A549 (cell line): Measurements from ENCODE around the gene NUP214. TPM values are rescaled to one million over a fixed set of nuclear protein-coding genes. Genes with fewer than 3 reads are reported as not detected.

Source experiments
- ATAC-seq, 2 experiments: fragments of 200-7000 bp in 1 of 2; fragments of >200 bp in 1 of 2; cut with Nextera tagmentation in 1 of 2; cut with Tn5 transposase in 1 of 2; 3 replicates each; pipeline versions ENCODE4 v1.8.0 to v1.9.1; 2018 to 2020; ENCODE audit warnings: mild to moderate bottlenecking in 1 of 2, moderate library complexity in 1 of 2
- CTCF ChIA-PET: fragments of 300-600 bp; sonication (Branson Sonifier 250); formaldehyde crosslinking; extraction: SDS; loops from one replicate; lab custom pipeline; 2021; ENCODE audit warnings: antibody characterized with exemption, inconsistent platforms; lab: Yijun Ruan, JAX
- POLR2A ChIA-PET: fragments of 350-600 bp; formaldehyde crosslinking; extraction: SDS; loops from one replicate; lab custom pipeline; 2021; ENCODE audit warnings: antibody characterized with exemption, inconsistent platforms; lab: Yijun Ruan, JAX
- DNase-seq, 2 experiments: peaks; one replicate each; pipeline versions ENCODE4 v3.0.0 to v3.0.0-alpha.2; 2011 to 2016; ENCODE audit warnings: low read depth in 1 of 2, low spot score in 1 of 2
- FAIRE-seq: peaks from 2 replicates; lab custom pipeline; 2011; peaks lifted over from hg19 to GRCh38; lab: Jason Lieb, UNC
- H3K27ac ChIP-seq, 2 experiments: fragments of >200 bp; sonication (Bioruptor Twin); formaldehyde crosslinking; 3 replicates each; pipeline ENCODE4 v1.5.1; 2016 to 2017
- H3K4me1 ChIP-seq: fragments of >200 bp; sonication (Bioruptor Twin); formaldehyde crosslinking; 3 replicates; pipeline ENCODE4 v1.6.1; 2016
- H3K4me2 ChIP-seq: fragments of >200 bp; sonication (Bioruptor Twin); formaldehyde crosslinking; 3 replicates; pipeline ENCODE4 v1.6.1; 2016
- H3K4me3 ChIP-seq: fragments of >200 bp; sonication (Bioruptor Twin); formaldehyde crosslinking; 3 replicates; pipeline ENCODE4 v1.5.1; 2016
- H3K9me3 ChIP-seq: fragments of >200 bp; sonication (Bioruptor Twin); formaldehyde crosslinking; 3 replicates; pipeline ENCODE4 v1.6.1; 2016
- ATOH8 ChIP-seq: fragments of 250-450 bp; sonication (Bioruptor Pico); IDR thresholded peaks from 2 replicates; pipeline ENCODE4 v1.5.0; 2020; ENCODE audit warnings: low read depth, mild to moderate bottlenecking, moderate library complexity
- CBX8 ChIP-seq: fragments of 200-600 bp; sonication (generic); IDR thresholded peaks from 2 replicates; pipeline ENCODE4 v1.6.1; 2016
- CHD2 ChIP-seq: fragments of 150-350 bp; IDR thresholded peaks from 2 replicates; pipeline ENCODE4 v1.6.1; 2014; ENCODE audit warnings: low read length; ENCODE audit not compliant: partially characterized antibody
- EHF ChIP-seq: fragments of 250-450 bp; sonication (Bioruptor Pico); IDR thresholded peaks from 2 replicates; pipeline ENCODE4 v1.5.0; 2020; ENCODE audit warnings: mild to moderate bottlenecking
- EP300 ChIP-seq, 2 experiments: fragments of >200 bp; sonication (Bioruptor Twin); formaldehyde crosslinking; IDR thresholded peaks; 2 replicates in 1 of 2; 3 replicates in 1 of 2; pipeline ENCODE4 v1.6.1; 2016 to 2017
- FOSB ChIP-seq: fragments of 250-450 bp; sonication (Bioruptor Pico); IDR thresholded peaks from 2 replicates; pipeline ENCODE4 v1.5.0; 2020; ENCODE audit warnings: mild to moderate bottlenecking, moderate library complexity
- HMGXB4 ChIP-seq: fragments of 250-450 bp; sonication (Bioruptor Pico); IDR thresholded peaks from 2 replicates; pipeline ENCODE4 v1.5.0; 2021; ENCODE audit warnings: mild to moderate bottlenecking, moderate library complexity, borderline replicate concordance
- HOXB13 ChIP-seq: fragments of 250-450 bp; sonication (Bioruptor Pico); IDR thresholded peaks from 2 replicates; pipeline ENCODE4 v1.5.0; 2020; ENCODE audit warnings: low read depth, mild to moderate bottlenecking, moderate library complexity
- JUN ChIP-seq, 2 experiments: fragments of >200 bp; sonication (Bioruptor Twin); formaldehyde crosslinking; IDR thresholded peaks; 2 replicates in 1 of 2; 3 replicates in 1 of 2; pipeline ENCODE4 v1.6.1; 2016 to 2017
- JUNB ChIP-seq: fragments of >200 bp; sonication (Bioruptor Twin); formaldehyde crosslinking; IDR thresholded peaks from 2 replicates; pipeline ENCODE4 v1.6.1; 2016
- MAX ChIP-seq: IDR thresholded peaks from 2 replicates; pipeline ENCODE4 v1.6.1; 2012
- MAZ ChIP-seq: fragments of 150-350 bp; IDR thresholded peaks from 2 replicates; pipeline ENCODE4 v1.6.1; 2014; ENCODE audit warnings: antibody characterized with exemption, low read depth, low read length, borderline replicate concordance
- NR3C1 ChIP-seq: fragments of >200 bp; sonication (Bioruptor Twin); formaldehyde crosslinking; IDR thresholded peaks from 3 replicates; pipeline ENCODE4 v1.6.1; 2017
- PHF8 ChIP-seq: fragments of 200-600 bp; sonication (generic); IDR thresholded peaks from 2 replicates; pipeline ENCODE4 v1.6.1; 2016; ENCODE audit warnings: low read depth, mild to moderate bottlenecking, antibody characterized with exemption, moderate library complexity, borderline replicate concordance
- SMC3 ChIP-seq: fragments of >200 bp; sonication (Bioruptor Twin); formaldehyde crosslinking; IDR thresholded peaks from 3 replicates; pipeline ENCODE4 v1.6.1; 2018; ENCODE audit warnings: inconsistent platforms
- TFCP2L1 ChIP-seq: fragments of 250-450 bp; sonication (Bioruptor Pico); IDR thresholded peaks from 2 replicates; pipeline ENCODE4 v1.5.0; 2021; ENCODE audit warnings: mild to moderate bottlenecking
- ZC3H11A ChIP-seq: fragments of 450-650 bp; IDR thresholded peaks from 2 replicates; pipeline ENCODE4 v1.6.1; 2014; ENCODE audit warnings: antibody characterized with exemption, mild to moderate bottlenecking
- ZFP36 ChIP-seq: fragments of 450-650 bp; IDR thresholded peaks from 2 replicates; pipeline ENCODE4 v1.6.1; 2014; ENCODE audit warnings: borderline replicate concordance; ENCODE audit not compliant: partially characterized antibody
- WGBS: methylation state at CpG from one replicate; pipeline ENCODE4 v1.1.6; 2017; ENCODE audit errors: missing lambda C conversion rate; 5-methylcytosine and 5-hydroxymethylcytosine counted together
- polyA plus RNA-seq, 4 experiments: library from polyadenylated mRNA; depleted of rRNA in 3 of 4; stranded (reverse); fragments of >200 nt; fragmentation: RNase III in 1 of 4; extraction: RNeasy Plus Mini Kit Qiagen cat#74134 plus additional on column Dnase treatment in 1 of 4; gene quantifications; 2 replicates in 3 of 4; 3 replicates in 1 of 4; pipeline ENCODE4 v1.2.3, GENCODE V29; 2011 to 2017
- TF ChIP-seq, protein P1 (sequence below): fragments of 150-350 bp; IDR thresholded peaks from 2 replicates; pipeline ENCODE4 v1.6.1; 2014; ENCODE audit warnings: low read depth, mild to moderate bottlenecking, low read length
- TF ChIP-seq, protein P2 (sequence below): IDR thresholded peaks from 2 replicates; pipeline ENCODE4 v1.6.1; 2012; ENCODE audit warnings: low read depth, borderline replicate concordance

The NUP214 gene
- polyA plus RNA-seq, 2 of the 4 experiments (the other 2 are of a cell fraction): 14.4 to 18.5 TPM

GRCh38 chr9:131116281-131117120 lies 8.9 kb upstream of the NUP214 start:
- 0 out of 3 replicates have a peak, but pooled peaks cover 6% of the 10 kb centered on the region for H3K4me1 ChIP-seq
- TF ChIP-seq, protein P1, sequence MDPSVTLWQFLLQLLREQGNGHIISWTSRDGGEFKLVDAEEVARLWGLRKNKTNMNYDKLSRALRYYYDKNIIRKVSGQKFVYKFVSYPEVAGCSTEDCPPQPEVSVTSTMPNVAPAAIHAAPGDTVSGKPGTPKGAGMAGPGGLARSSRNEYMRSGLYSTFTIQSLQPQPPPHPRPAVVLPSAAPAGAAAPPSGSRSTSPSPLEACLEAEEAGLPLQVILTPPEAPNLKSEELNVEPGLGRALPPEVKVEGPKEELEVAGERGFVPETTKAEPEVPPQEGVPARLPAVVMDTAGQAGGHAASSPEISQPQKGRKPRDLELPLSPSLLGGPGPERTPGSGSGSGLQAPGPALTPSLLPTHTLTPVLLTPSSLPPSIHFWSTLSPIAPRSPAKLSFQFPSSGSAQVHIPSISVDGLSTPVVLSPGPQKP: no peak
- TF ChIP-seq FOSB (CRISPR knock-in tag): no peak
- TF ChIP-seq ATOH8 (CRISPR knock-in tag): no peak
- TF ChIP-seq PHF8: no peak
- TF ChIP-seq, protein P2, sequence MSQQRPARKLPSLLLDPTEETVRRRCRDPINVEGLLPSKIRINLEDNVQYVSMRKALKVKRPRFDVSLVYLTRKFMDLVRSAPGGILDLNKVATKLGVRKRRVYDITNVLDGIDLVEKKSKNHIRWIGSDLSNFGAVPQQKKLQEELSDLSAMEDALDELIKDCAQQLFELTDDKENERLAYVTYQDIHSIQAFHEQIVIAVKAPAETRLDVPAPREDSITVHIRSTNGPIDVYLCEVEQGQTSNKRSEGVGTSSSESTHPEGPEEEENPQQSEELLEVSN: no peak
- no peak for TF ChIP-seq MAZ
- ChIA-PET POLR2A (no interaction called here), CTCF (interaction anchor here (0.8 to 1.1 kb wide), 2 partner anchors 18 to 23 kb away, joined by 3 to 4 read pairs; no protein-coding TSS in a partner anchor)
- no peak for FAIRE-seq
- H3K4me3 ChIP-seq: no peak overlapping the region
- no peak for DNase-seq
- H3K9me3 ChIP-seq: no peaks in the 10 kb centered on the region
- H3K27ac ChIP-seq: no peak overlapping the region
- WGBS: 84% methylated on average over 22 of the region's 22 CpGs
- H3K4me2 ChIP-seq: no peak overlapping the region
- no peak for ATAC-seq

DNA sequence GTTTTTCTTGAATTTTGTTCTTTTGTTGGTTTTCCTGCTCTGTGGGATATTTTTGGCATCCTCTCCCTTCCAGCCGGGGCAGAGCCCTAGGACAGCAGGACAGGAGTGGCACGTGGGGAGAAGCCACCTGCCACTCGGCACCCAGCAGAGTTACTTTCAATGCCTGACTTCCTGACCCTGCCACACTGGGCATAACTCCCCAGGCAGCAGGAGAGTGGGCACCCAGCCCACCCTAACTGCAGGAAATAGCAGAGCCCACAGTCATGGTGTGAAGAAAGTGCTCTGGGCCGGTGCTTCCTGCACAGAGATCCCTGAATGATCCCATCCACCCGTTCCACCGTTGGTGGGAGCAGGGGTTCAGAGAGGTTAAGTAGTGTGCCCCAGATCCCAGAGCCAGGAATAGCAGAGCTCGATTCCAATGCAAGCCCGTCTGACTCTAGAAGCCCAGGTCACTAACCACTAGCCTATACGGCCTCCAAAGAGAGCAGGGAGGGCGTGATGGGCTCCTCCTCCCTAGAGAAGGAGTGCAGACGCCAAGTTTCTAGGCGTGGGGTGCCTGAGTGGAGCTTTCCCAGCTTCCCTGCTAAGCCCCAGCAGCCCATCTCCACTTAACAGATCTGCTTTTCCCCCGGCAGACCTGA lies 8.1 kb upstream of the NUP214 start:
- H3K4me2 ChIP-seq: no peak overlapping the region
- no peak overlapping the region for H3K4me3 ChIP-seq
- no peak for FAIRE-seq
- ATAC-seq: peak in 1 of 2 experiments; percentile 28; a peak in 2 of 6 replicates
- ChIA-PET POLR2A (no interaction called here), CTCF (no interaction called here)
- 40% methylated on average over 13 of the region's 13 CpGs for WGBS
- H3K9me3 ChIP-seq: no peaks in the 10 kb centered on the region
- no peak overlapping the region for H3K27ac ChIP-seq
- TF ChIP-seq HMGXB4: no peak
- TF ChIP-seq, protein P1: no peak
- no peak for TF ChIP-seq CBX8
- TF ChIP-seq EP300 (IDR thresholded peaks at IDR 0.05): no peak
- TF ChIP-seq SMC3: no peak
- no peak for TF ChIP-seq MAX
- no peak for TF ChIP-seq EHF (CRISPR knock-in tag)
- no peak for TF ChIP-seq JUNB
- H3K4me1 ChIP-seq: 0 out of 3 replicates have a peak, but pooled peaks cover 6% of the 10 kb centered on the region
- DNase-seq: no peak

GRCh38 chr9:131117762-131118145 lies 7.6 kb upstream of the NUP214 start:
- no peak for TF ChIP-seq JUNB
- no peak for TF ChIP-seq CHD2
- no peak for TF ChIP-seq ZC3H11A
- no peak for TF ChIP-seq HOXB13 (CRISPR knock-in tag)
- no peak for TF ChIP-seq ZFP36
- no peak for TF ChIP-seq CBX8
- TF ChIP-seq TFCP2L1 (CRISPR knock-in tag): no peak
- TF ChIP-seq NR3C1: no peak
- no peak for TF ChIP-seq EHF (CRISPR knock-in tag)
- no peak for TF ChIP-seq EP300 (IDR thresholded peaks at IDR 0.05)
- no peak for TF ChIP-seq JUN (IDR thresholded peaks at IDR 0.05)
- TF ChIP-seq, all 56 proteins: peak for 0
- H3K4me1 ChIP-seq: 0 out of 3 replicates have a peak, but pooled peaks cover 2% of the 10 kb centered on the region
- no peak overlapping the region for H3K4me3 ChIP-seq
- 64% methylated on average over 4 of the region's 4 CpGs for WGBS
- H3K9me3 ChIP-seq: no peaks in the 10 kb centered on the region
- ChIA-PET CTCF (no interaction called here), POLR2A (no interaction called here)
- no peak overlapping the region for H3K27ac ChIP-seq
- ATAC-seq (no peak), FAIRE-seq (no peak), DNase-seq (no peak)
- no peak overlapping the region for H3K4me2 ChIP-seq
